Hematopoietic multipotent progenitor cell treated with erythropoietin and hydrocortisone succinate and interleukin-3 and kit ligand, for 8 days (in vitro differentiated cells): ENCODE results near the gene NAA16.
A peak's percentile ranks its signal among the peaks of the same experiment; 100 is the strongest.
"Not testable (repeated sequence)": the region's sequence is repeated elsewhere in the genome, so short reads cannot be mapped to it uniquely, and the experiment has no call there.

Source experiments
- DNase-seq: peaks from one replicate; pipeline ENCODE4 v3.0.0-alpha.2; 2015

NAA16 gene

GRCh38 chr13:41310963-41311405 lies at the start of gene NAA16:
TSS of gene NAA16 (plus strand) at chr13:41311267. CDS start at chr13:41311529, 262 bp downstream.
- peak; percentile 88 for DNase-seq

- peak; percentile 89 for DNase-seq
These were observed 47.7 kb upstream of the NAA16 start, which contains the start of gene MTRF1 for GRCh38 chr13:41263261-41263971. TSS of gene MTRF1 (minus strand) at chr13:41263576. CDS start at chr13:41260907, 2,669 bp downstream.

GRCh38 chr13:41267106-41267505 lies 44.0 kb upstream of the NAA16 start:
- DNase-seq = no peak

- DNase-seq = peak; percentile 44
These were observed 42.3 kb upstream of the NAA16 start for GRCh38 chr13:41268764-41269163.

GRCh38 chr13:41271456-41272285 lies 39.4 kb upstream of the NAA16 start:
- DNase-seq = no peak

- DNase-seq = no peak
These were observed 37.1 kb upstream of the NAA16 start for GRCh38 chr13:41273831-41274441.

- DNase-seq = no peak
These were observed 36.2 kb upstream of the NAA16 start for GRCh38 chr13:41274881-41275280.

GRCh38 chr13:41276824-41277223 lies 34.2 kb upstream of the NAA16 start:
- DNase-seq = no peak

GRCh38 chr13:41279156-41279555 lies 31.9 kb upstream of the NAA16 start:
- DNase-seq = not testable (repeated sequence)

- DNase-seq = no peak
These were observed 28.9 kb upstream of the NAA16 start for GRCh38 chr13:41282129-41282571.

GRCh38 chr13:41284512-41285288 lies 26.4 kb upstream of the NAA16 start:
- no peak for DNase-seq

- no peak for DNase-seq
These were observed 24.7 kb upstream of the NAA16 start for GRCh38 chr13:41286370-41286769.

GRCh38 chr13:41289463-41289881 lies 21.6 kb upstream of the NAA16 start:
- no peak for DNase-seq

GRCh38 chr13:41291246-41291645 lies 19.8 kb upstream of the NAA16 start:
- DNase-seq = no peak

- DNase-seq = no peak
These were observed 17.8 kb upstream of the NAA16 start for GRCh38 chr13:41293272-41293671.

- no peak for DNase-seq
These were observed 16.2 kb upstream of the NAA16 start for GRCh38 chr13:41294914-41295313.

- no peak for DNase-seq
These were observed 15.1 kb upstream of the NAA16 start for GRCh38 chr13:41295973-41296372.

- no peak for DNase-seq
These were observed 14.0 kb upstream of the NAA16 start for GRCh38 chr13:41296879-41297646.

GRCh38 chr13:41299316-41300094 lies 11.6 kb upstream of the NAA16 start:
- DNase-seq = no peak

GRCh38 chr13:41302743-41303142 lies 8.3 kb upstream of the NAA16 start:
- no peak for DNase-seq

- DNase-seq = no peak
These were observed 6.5 kb upstream of the NAA16 start for GRCh38 chr13:41304551-41304950.
